Tibial nerve (tissue), 4 donors: Measurements from ENCODE around the gene RUNX2. TPM values are rescaled to one million over a fixed set of nuclear protein-coding genes. Genes with fewer than 3 reads are reported as not detected.

Source experiments
- DNase-seq, 2 donors: peaks; one replicate each; pipeline ENCODE4 v3.0.0-alpha.2; 2019; ENCODE audit warnings: low spot score in 2 of 2
- H3K27ac ChIP-seq, 4 donors: fragments of 200-600 bp; sonication (generic) in 3 of 4; one replicate each; pipeline ENCODE4 v1.5.1; 2017 to 2019; ENCODE audit warnings: mild to moderate bottlenecking in 1 of 4
- H3K27me3 ChIP-seq, 2 donors: fragments of 200-600 bp; sonication (generic) in 1 of 2; one replicate each; pipeline versions ENCODE4 v1.5.1 to v1.6.0; 2017 to 2019
- H3K36me3 ChIP-seq, 3 donors: fragments of 200-600 bp; sonication (generic); one replicate each; pipeline ENCODE4 v1.5.1; 2018 to 2019
- H3K4me1 ChIP-seq, 4 donors: fragments of 200-600 bp; sonication (generic) in 3 of 4; one replicate each; pipeline ENCODE4 v1.5.1; 2017 to 2019
- H3K4me3 ChIP-seq, 4 donors: fragments of 200-600 bp; sonication (generic) in 3 of 4; one replicate each; pipeline ENCODE4 v1.5.1; 2017 to 2019; ENCODE audit warnings: mild to moderate bottlenecking in 1 of 4, moderate library complexity in 1 of 4
- H3K9me3 ChIP-seq, 4 donors: fragments of 200-600 bp; sonication (generic) in 3 of 4; one replicate each; pipeline ENCODE4 v1.5.1; 2017 to 2019
- CTCF ChIP-seq, 5 experiments: fragments of 200-600 bp in 3 of 5; fragments of 450-650 bp in 2 of 5; sonication (generic) in 3 of 5; IDR thresholded peaks; one replicate each; pipeline ENCODE4 v1.5.1; 2016 to 2019; ENCODE audit warnings: antibody characterized with exemption in 5 of 5, mild to moderate bottlenecking in 3 of 5, moderate library complexity in 2 of 5
- EP300 ChIP-seq, 2 donors: sonication (generic); formaldehyde crosslinking; IDR thresholded peaks; one replicate each; pipeline ENCODE4 v1.6.1; 2017; ENCODE audit warnings: antibody characterized with exemption in 2 of 2, mild to moderate bottlenecking in 1 of 2
- POLR2A ChIP-seq, 2 donors: fragments of 450-650 bp; IDR thresholded peaks; one replicate each; pipeline ENCODE4 v1.6.1; 2017; ENCODE audit warnings: antibody characterized with exemption in 2 of 2, mild to moderate bottlenecking in 2 of 2, moderate library complexity in 2 of 2
- WGBS, 2 donors: methylation state at CpG; one replicate each; pipeline ENCODE4 v1.1.5; 2018; 5-methylcytosine and 5-hydroxymethylcytosine counted together
- total RNA-seq, 4 donors: library from RNA; depleted of rRNA; stranded (reverse); fragments of >200 nt; gene quantifications; one replicate each; pipeline ENCODE4 v1.1.0, GENCODE V29; 2016

RUNX2 gene
- total RNA-seq, 4 donors from 2014 or later, result 6.3 to 12.3 (median 7.8) TPM

GRCh38 chr6:45367999-45368398, 39.9 kb downstream of the RUNX2 start:
- no peaks in the 10 kb centered on the region for H3K9me3 ChIP-seq
- TF ChIP-seq POLR2A (IDR thresholded peaks at IDR 0.05) (no peak), CTCF (IDR thresholded peaks at IDR 0.05) (no peak)
- H3K36me3 ChIP-seq, result no peaks in the 10 kb centered on the region
- DNase-seq, result no peak
- H3K4me3 ChIP-seq, result no peak overlapping the region
- H3K27me3 ChIP-seq, result no peaks in the 10 kb centered on the region
- H3K4me1 ChIP-seq, result no peaks in the 10 kb centered on the region
- no peak overlapping the region for H3K27ac ChIP-seq

- Histone ChIP-seq H3K9me3 (no peaks in the 10 kb centered on the region), H3K4me1 (no peaks in the 10 kb centered on the region), H3K4me3 (no peak overlapping the region), H3K27ac (no peak overlapping the region), H3K27me3 (no peaks in the 10 kb centered on the region), H3K36me3 (no peaks in the 10 kb centered on the region)
- 85 to 92% methylated on average over 1 of the region's 1 CpG for WGBS, 2 donors
- no peak for DNase-seq
- no peak for TF ChIP-seq POLR2A (IDR thresholded peaks at IDR 0.05)
- no peak for TF ChIP-seq CTCF (IDR thresholded peaks at IDR 0.05)
- no peak for TF ChIP-seq EP300 (IDR thresholded peaks at IDR 0.05)
Observed at GRCh38 chr6:45369870-45370269, 41.7 kb downstream of the RUNX2 start.

DNA sequence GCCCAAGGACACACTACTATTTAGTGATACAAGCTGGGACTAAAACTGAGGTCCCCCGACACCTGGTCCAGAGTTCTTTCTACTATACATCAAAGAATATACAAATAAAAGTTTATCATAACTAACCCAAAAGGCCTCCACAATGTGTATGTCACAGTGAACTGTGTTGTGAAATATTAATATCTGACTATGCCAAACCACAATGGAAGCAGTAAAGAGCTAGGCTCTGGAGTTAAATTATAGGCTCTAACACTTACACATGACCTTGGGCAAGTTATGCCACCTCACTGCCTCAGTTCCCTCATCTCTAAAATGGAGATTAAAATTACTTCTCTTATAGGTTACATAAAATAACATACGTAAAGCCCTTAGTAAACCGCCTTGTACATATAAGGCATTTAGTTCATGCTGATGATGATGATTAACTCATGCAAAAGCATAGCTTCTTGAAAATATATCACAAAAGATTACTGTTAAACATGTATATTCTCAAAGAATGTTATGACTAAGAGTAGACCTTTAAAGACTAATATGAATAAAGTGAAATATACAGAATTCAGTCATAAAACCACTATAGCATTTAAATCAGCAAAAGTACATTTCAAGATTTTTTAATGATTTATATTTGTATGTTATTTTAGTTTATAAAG, 43.9 kb downstream of the RUNX2 start:
- no peaks in the 10 kb centered on the region for H3K27me3 ChIP-seq
- H3K4me3 ChIP-seq, result no peak overlapping the region
- no peaks in the 10 kb centered on the region for H3K9me3 ChIP-seq
- no peak overlapping the region for H3K27ac ChIP-seq
- H3K36me3 ChIP-seq, result no peaks in the 10 kb centered on the region
- WGBS, 2 donors, result 97% methylated on average over 3 of the region's 3 CpGs
- no peak for TF ChIP-seq EP300 (IDR thresholded peaks at IDR 0.05)
- no peak for TF ChIP-seq POLR2A (IDR thresholded peaks at IDR 0.05)
- no peak for TF ChIP-seq CTCF (IDR thresholded peaks at IDR 0.05)
- peaks cover 0 to 18% (median 0%) of the 10 kb centered on the region in 4 donors for H3K4me1 ChIP-seq
- no peak for DNase-seq

DNA sequence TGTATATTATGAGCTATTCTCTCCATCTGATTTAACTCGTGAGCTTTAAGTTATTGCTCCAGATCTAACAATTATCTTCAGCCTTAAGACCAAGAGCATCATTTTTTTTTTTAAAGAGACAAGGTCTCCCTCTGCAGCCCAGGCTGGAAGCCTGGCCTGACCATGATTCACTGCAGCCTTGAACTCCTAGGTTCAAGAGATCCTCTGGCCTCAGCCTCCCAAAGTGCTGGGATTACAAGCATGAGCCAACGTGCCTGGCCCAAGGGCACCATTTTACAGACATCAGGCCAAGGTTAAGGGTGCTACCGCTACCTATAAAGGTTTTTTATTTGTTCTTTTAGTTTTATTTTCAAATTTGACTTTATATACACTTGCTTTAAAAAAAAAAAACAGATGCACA, 47.3 kb downstream of the RUNX2 start:
- no peaks in the 10 kb centered on the region for H3K36me3 ChIP-seq
- DNase-seq, result no peak
- H3K9me3 ChIP-seq, result no peaks in the 10 kb centered on the region
- no peak for TF ChIP-seq EP300 (IDR thresholded peaks at IDR 0.05)
- TF ChIP-seq POLR2A (IDR thresholded peaks at IDR 0.05), result no peak
- no peak for TF ChIP-seq CTCF (IDR thresholded peaks at IDR 0.05)
- H3K4me3 ChIP-seq, result no peak overlapping the region
- H3K27ac ChIP-seq, result peak overlapping the region in 1 of 4 donors; percentile 99
- no peaks in the 10 kb centered on the region for H3K27me3 ChIP-seq
- H3K4me1 ChIP-seq, result peaks cover 0 to 25% (median 4%) of the 10 kb centered on the region in 4 donors
- WGBS, 2 donors, result 76% methylated on average over 3 of the region's 3 CpGs

GRCh38 chr6:45376310-45377042, 48.3 kb downstream of the RUNX2 start:
- peak overlapping the region; percentile 81 to 95 (median 90) for H3K4me3 ChIP-seq
- peaks cover 0 to 25% (median 4%) of the 10 kb centered on the region in 4 donors for H3K4me1 ChIP-seq
- no peaks in the 10 kb centered on the region for H3K27me3 ChIP-seq
- DNase-seq, result no peak
- H3K9me3 ChIP-seq, result no peaks in the 10 kb centered on the region
- TF ChIP-seq CTCF (IDR thresholded peaks at IDR 0.05), result no peak
- no peak for TF ChIP-seq EP300 (IDR thresholded peaks at IDR 0.05)
- no peak for TF ChIP-seq POLR2A (IDR thresholded peaks at IDR 0.05)
- no peaks in the 10 kb centered on the region for H3K36me3 ChIP-seq
- H3K27ac ChIP-seq, result peak overlapping the region; percentile 96 to 100 (median 98)
- WGBS, 2 donors, result 21 to 24% methylated on average over 11 of the region's 11 CpGs
